WTC11 (cell line): ENCODE measurements around the gene EHD3. TPM values are rescaled to one million over a fixed set of nuclear protein-coding genes. Genes with fewer than 3 reads are reported as not detected.

Experiments
- ATAC-seq: fragments of 200-7000 bp; cut with Tn5 transposase; 2 replicates; pipeline ENCODE4 v1.10.0; 2021; ENCODE audit warnings: mild to moderate bottlenecking, moderate library complexity
- CTCF ChIA-PET: fragments of 300-600 bp; sonication (Branson Sonifier 250); formaldehyde crosslinking; loops from one replicate; lab custom pipeline; 2021; ENCODE audit warnings: antibody characterized with exemption; lab: Charles Lee
- POLR2A ChIA-PET: fragments of 350-600 bp; sonication (Branson Sonifier 250); formaldehyde crosslinking; loops from one replicate; lab custom pipeline; 2021; ENCODE audit warnings: antibody characterized with exemption; lab: Charles Lee
- DNase-seq: peaks from one replicate; pipeline ENCODE4 v3.0.0; 2021; ENCODE audit warnings: low spot score
- H3K27ac Mint-ChIP-seq: 2 replicates; pipeline ENCODE4 v1.8.0; 2021; ENCODE audit warnings: mixed read lengths
- H3K27me3 Mint-ChIP-seq: 2 replicates; pipeline ENCODE4 v1.8.0; 2021; ENCODE audit warnings: low read depth, mild to moderate bottlenecking, moderate library complexity, mixed read lengths
- H3K36me3 Mint-ChIP-seq: 2 replicates; pipeline ENCODE4 v1.8.0; 2021; ENCODE audit warnings: mixed read lengths
- H3K4me1 Mint-ChIP-seq: 2 replicates; pipeline ENCODE4 v1.8.0; 2022; ENCODE audit warnings: mixed read lengths
- H3K4me3 Mint-ChIP-seq: 2 replicates; pipeline ENCODE4 v1.8.0; 2021; ENCODE audit warnings: mild to moderate bottlenecking, moderate library complexity, mixed read lengths
- H3K9me3 Mint-ChIP-seq: 2 replicates; pipeline ENCODE4 v1.8.0; 2021; ENCODE audit warnings: mixed read lengths
- ATF1 ChIP-seq: sonication (generic); formaldehyde crosslinking; IDR thresholded peaks from 2 replicates; pipeline ENCODE4 v1.8.1; 2023; ENCODE audit warnings: mild to moderate bottlenecking, moderate library complexity, missing genetic modification reagents
- FOXK1 ChIP-seq: sonication (generic); formaldehyde crosslinking; IDR thresholded peaks from 2 replicates; pipeline ENCODE4 v1.8.0; 2022; ENCODE audit warnings: mild to moderate bottlenecking, moderate library complexity, missing genetic modification reagents
- FOXP1 ChIP-seq: sonication (generic); formaldehyde crosslinking; IDR thresholded peaks from 2 replicates; pipeline ENCODE4 v1.8.0; 2022; ENCODE audit warnings: missing genetic modification reagents, mild to moderate bottlenecking, moderate library complexity, borderline replicate concordance
- IRF2 ChIP-seq: sonication (generic); formaldehyde crosslinking; IDR thresholded peaks from 2 replicates; pipeline ENCODE4 v1.8.0; 2022; ENCODE audit warnings: low read depth, missing genetic modification reagents, borderline replicate concordance
- MAX ChIP-seq: sonication (generic); formaldehyde crosslinking; IDR thresholded peaks from 2 replicates; pipeline ENCODE4 v1.8.0; 2022; ENCODE audit warnings: mild to moderate bottlenecking, missing genetic modification reagents
- MYBL2 ChIP-seq: sonication (generic); formaldehyde crosslinking; IDR thresholded peaks from 2 replicates; pipeline ENCODE4 v1.8.1; 2023; ENCODE audit warnings: mild to moderate bottlenecking, moderate library complexity, missing genetic modification reagents
- NFE2L1 ChIP-seq: sonication (generic); formaldehyde crosslinking; IDR thresholded peaks from 2 replicates; pipeline ENCODE4 v1.8.1; 2023; ENCODE audit warnings: missing genetic modification reagents
- NFYB ChIP-seq: sonication (generic); formaldehyde crosslinking; conservative IDR thresholded peaks from 2 replicates; pipeline ENCODE4 v1.8.0; 2022; ENCODE audit warnings: low read depth, missing genetic modification reagents
- PRRX2 ChIP-seq: fragments of 250-450 bp; sonication (Bioruptor Pico); IDR thresholded peaks from 2 replicates; pipeline ENCODE4 v1.8.0; 2021; ENCODE audit warnings: mild to moderate bottlenecking
- RORB ChIP-seq: fragments of 250-450 bp; sonication (Bioruptor Pico); IDR thresholded peaks from 2 replicates; pipeline ENCODE4 v1.9.0; 2021; ENCODE audit warnings: mild to moderate bottlenecking
- SMAD3 ChIP-seq: sonication (generic); formaldehyde crosslinking; IDR thresholded peaks from 2 replicates; pipeline ENCODE4 v1.8.0; 2022; ENCODE audit warnings: missing genetic modification reagents, mild to moderate bottlenecking, borderline replicate concordance
- SMAD4 ChIP-seq: sonication (generic); formaldehyde crosslinking; IDR thresholded peaks from 2 replicates; pipeline ENCODE4 v1.8.0; 2022; ENCODE audit warnings: mild to moderate bottlenecking, missing genetic modification reagents
- SP1 ChIP-seq: sonication (generic); formaldehyde crosslinking; conservative IDR thresholded peaks from 2 replicates; pipeline ENCODE4 v1.8.1; 2022; ENCODE audit warnings: missing genetic modification reagents
- ZNF263 ChIP-seq: sonication (generic); formaldehyde crosslinking; IDR thresholded peaks from 2 replicates; pipeline ENCODE4 v1.8.1; 2022; ENCODE audit warnings: low read depth, mild to moderate bottlenecking, moderate library complexity, missing genetic modification reagents
- ZNF317 ChIP-seq: sonication (generic); formaldehyde crosslinking; IDR thresholded peaks from 2 replicates; pipeline ENCODE4 v1.8.1; 2023; ENCODE audit warnings: low read depth, mild to moderate bottlenecking, moderate library complexity, missing genetic modification reagents, borderline replicate concordance
- total RNA-seq: library from RNA; stranded (reverse); gene quantifications from 3 replicates; pipeline ENCODE4 v1.2.3, GENCODE V29; 2021
- TF ChIP-seq, protein P1 (sequence below): sonication (generic); formaldehyde crosslinking; IDR thresholded peaks from 2 replicates; pipeline ENCODE4 v1.8.1; 2022; ENCODE audit warnings: missing genetic modification reagents, borderline replicate concordance
- TF ChIP-seq, protein P2 (sequence below): sonication (generic); formaldehyde crosslinking; IDR thresholded peaks from 2 replicates; pipeline ENCODE4 v1.8.1; 2023; ENCODE audit warnings: mild to moderate bottlenecking, moderate library complexity, missing genetic modification reagents
- TF ChIP-seq, protein P3 (sequence below): sonication (generic); formaldehyde crosslinking; conservative IDR thresholded peaks from 2 replicates; pipeline ENCODE4 v1.8.1; 2022; ENCODE audit warnings: mild to moderate bottlenecking, missing genetic modification reagents

The EHD3 gene
- total RNA-seq, 1 experiment from 2014 or later: 10.0 TPM

GRCh38 chr2:31227110-31227509 is 6.8 kb upstream of the EHD3 start:
- no peaks in the 10 kb centered on the region for H3K27me3 Mint-ChIP-seq
- TF ChIP-seq RORB (no peak), MAX (CRISPR knock-in tag) (no peak), IRF2 (CRISPR knock-in tag) (no peak), FOXP1 (CRISPR knock-in tag) (no peak), SP1 (CRISPR knock-in tag) (no peak), ZNF317 (CRISPR knock-in tag) (no peak), PRRX2 (CRISPR knock-in tag) (no peak), FOXK1 (CRISPR knock-in tag) (no peak), NFE2L1 (no peak), MYBL2 (CRISPR knock-in tag) (no peak)
- TF ChIP-seq, protein P1, sequence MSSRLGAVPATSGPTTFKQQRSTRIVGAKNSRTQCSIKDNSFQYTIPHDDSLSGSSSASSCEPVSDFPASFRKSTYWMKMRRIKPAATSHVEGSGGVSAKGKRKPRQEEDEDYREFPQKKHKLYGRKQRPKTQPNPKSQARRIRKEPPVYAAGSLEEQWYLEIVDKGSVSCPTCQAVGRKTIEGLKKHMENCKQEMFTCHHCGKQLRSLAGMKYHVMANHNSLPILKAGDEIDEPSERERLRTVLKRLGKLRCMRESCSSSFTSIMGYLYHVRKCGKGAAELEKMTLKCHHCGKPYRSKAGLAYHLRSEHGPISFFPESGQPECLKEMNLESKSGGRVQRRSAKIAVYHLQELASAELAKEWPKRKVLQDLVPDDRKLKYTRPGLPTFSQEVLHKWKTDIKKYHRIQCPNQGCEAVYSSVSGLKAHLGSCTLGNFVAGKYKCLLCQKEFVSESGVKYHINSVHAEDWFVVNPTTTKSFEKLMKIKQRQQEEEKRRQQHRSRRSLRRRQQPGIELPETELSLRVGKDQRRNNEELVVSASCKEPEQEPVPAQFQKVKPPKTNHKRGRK (CRISPR knock-in tag): no peak
- TF ChIP-seq, protein P2, sequence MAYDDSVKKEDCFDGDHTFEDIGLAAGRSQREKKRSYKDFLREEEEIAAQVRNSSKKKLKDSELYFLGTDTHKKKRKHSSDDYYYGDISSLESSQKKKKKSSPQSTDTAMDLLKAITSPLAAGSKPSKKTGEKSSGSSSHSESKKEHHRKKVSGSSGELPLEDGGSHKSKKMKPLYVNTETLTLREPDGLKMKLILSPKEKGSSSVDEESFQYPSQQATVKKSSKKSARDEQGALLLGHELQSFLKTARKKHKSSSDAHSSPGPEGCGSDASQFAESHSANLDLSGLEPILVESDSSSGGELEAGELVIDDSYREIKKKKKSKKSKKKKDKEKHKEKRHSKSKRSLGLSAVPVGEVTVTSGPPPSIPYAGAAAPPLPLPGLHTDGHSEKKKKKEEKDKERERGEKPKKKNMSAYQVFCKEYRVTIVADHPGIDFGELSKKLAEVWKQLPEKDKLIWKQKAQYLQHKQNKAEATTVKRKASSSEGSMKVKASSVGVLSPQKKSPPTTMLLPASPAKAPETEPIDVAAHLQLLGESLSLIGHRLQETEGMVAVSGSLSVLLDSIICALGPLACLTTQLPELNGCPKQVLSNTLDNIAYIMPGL (CRISPR knock-in tag): no peak
- 0 out of 2 replicates have a peak, but pooled peaks cover 3% of the 10 kb centered on the region for H3K4me1 Mint-ChIP-seq
- ChIA-PET CTCF (interaction anchor here (1.1 kb wide), 1 partner anchor 34 kb away, joined by 3 read pairs; no protein-coding TSS in a partner anchor), POLR2A (no interaction called here)
- H3K36me3 Mint-ChIP-seq: no peaks in the 10 kb centered on the region
- H3K4me3 Mint-ChIP-seq: no peak overlapping the region
- ATAC-seq: no peak
- H3K27ac Mint-ChIP-seq: no peak overlapping the region
- H3K9me3 Mint-ChIP-seq: no peaks in the 10 kb centered on the region
- DNase-seq: no peak

DNA sequence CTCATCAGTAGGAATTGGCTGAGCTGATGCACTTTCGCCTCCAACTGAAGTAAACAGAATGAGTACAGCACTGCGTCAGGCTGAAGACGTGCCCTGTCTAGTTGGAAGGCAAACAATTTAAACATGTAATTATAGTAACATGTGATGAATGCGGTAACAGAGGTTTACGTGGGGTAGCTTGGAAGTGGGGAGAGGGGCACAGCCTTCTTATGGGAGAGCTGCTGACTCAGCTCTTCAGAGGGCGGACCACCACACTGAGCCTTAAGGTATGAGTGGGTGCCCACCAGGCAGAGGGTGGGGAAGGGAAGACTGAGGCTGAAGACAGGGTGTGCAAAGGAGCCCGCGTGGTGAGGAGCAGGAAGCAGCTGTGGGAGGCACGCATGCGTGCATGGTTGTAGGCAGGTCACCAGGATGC is 6.2 kb upstream of the EHD3 start:
- CTCF ChIA-PET: interaction anchor here (1.1 to 1.3 kb wide), 2 partner anchors 34 to 105 kb away, joined by 3 to 4 read pairs; no protein-coding TSS in a partner anchor
- Mint-ChIP-seq H3K27me3 (no peaks in the 10 kb centered on the region), H3K36me3 (no peaks in the 10 kb centered on the region), H3K4me3 (no peak overlapping the region), H3K27ac (no peak overlapping the region), H3K4me1 (0 out of 2 replicates have a peak, but pooled peaks cover 3% of the 10 kb centered on the region), H3K9me3 (no peaks in the 10 kb centered on the region)
- POLR2A ChIA-PET: no interaction called here
- DNase-seq: no peak
- no peak for TF ChIP-seq NFYB
- TF ChIP-seq FOXK1 (CRISPR knock-in tag): no peak
- ATAC-seq: no peak

GRCh38 chr2:31228717-31229116 is 5.2 kb upstream of the EHD3 start:
- POLR2A ChIA-PET: no interaction called here
- CTCF ChIA-PET: interaction anchor here (1.3 kb wide), 1 partner anchor 104 kb away, joined by 4 read pairs; no protein-coding TSS in a partner anchor
- no peak for ATAC-seq
- Mint-ChIP-seq H3K27me3 (no peaks in the 10 kb centered on the region), H3K4me3 (no peak overlapping the region), H3K27ac (no peak overlapping the region), H3K9me3 (no peaks in the 10 kb centered on the region), H3K36me3 (no peaks in the 10 kb centered on the region), H3K4me1 (peaks cover 10% of the 10 kb centered on the region)
- TF ChIP-seq, protein P3, sequence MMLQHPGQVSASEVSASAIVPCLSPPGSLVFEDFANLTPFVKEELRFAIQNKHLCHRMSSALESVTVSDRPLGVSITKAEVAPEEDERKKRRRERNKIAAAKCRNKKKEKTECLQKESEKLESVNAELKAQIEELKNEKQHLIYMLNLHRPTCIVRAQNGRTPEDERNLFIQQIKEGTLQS (CRISPR knock-in tag): no peak
- TF ChIP-seq PRRX2 (CRISPR knock-in tag) (no peak), SMAD4 (no peak), SMAD3 (CRISPR knock-in tag) (no peak), ZNF263 (CRISPR knock-in tag) (no peak), ATF1 (no peak)
- no peak for DNase-seq
